CD4-positive, alpha-beta T cell treated with Interferon gamma for 1 hour (primary cell): ENCODE data around the gene ARAP1.
A peak's percentile ranks its signal among the peaks of the same experiment; 100 is the strongest.

Source experiments
- DNase-seq: peaks from one replicate; pipeline ENCODE4 v3.0.0-alpha.2; 2020

ARAP1 gene

GRCh38 chr11:72760539-72761405 is 8.6 kb upstream of the ARAP1 start:
- no peak for DNase-seq

- no peak for DNase-seq
Observed at GRCh38 chr11:72759468-72759985, 7.3 kb upstream of the ARAP1 start.

- peak; percentile 19 for DNase-seq
Observed at GRCh38 chr11:72758690-72759389, 6.6 kb upstream of the ARAP1 start.

- DNase-seq, result no peak
Observed at GRCh38 chr11:72758304-72758689, 6.1 kb upstream of the ARAP1 start.

- DNase-seq, result no peak
Observed at GRCh38 chr11:72755713-72756285, 3.6 kb upstream of the ARAP1 start.

- DNase-seq, result no peak
Observed at GRCh38 chr11:72754544-72755155, 2.4 kb upstream of the ARAP1 start.

- no peak for DNase-seq
Observed at GRCh38 chr11:72754149-72754543, 1.9 kb upstream of the ARAP1 start.

- DNase-seq, result no peak
Observed at GRCh38 chr11:72753341-72754148, 1.3 kb upstream of the ARAP1 start.

GRCh38 chr11:72751116-72752087 is 806 bp downstream of the ARAP1 start:
- DNase-seq, result no peak

- DNase-seq, result no peak
Observed at GRCh38 chr11:72750556-72751115, 1.6 kb downstream of the ARAP1 start.

- DNase-seq, result no peak
Observed at GRCh38 chr11:72750086-72750485, 2.1 kb downstream of the ARAP1 start.

GRCh38 chr11:72747289-72747855 is 4.8 kb downstream of the ARAP1 start:
- DNase-seq, result no peak

GRCh38 chr11:72746821-72747220 is 5.4 kb downstream of the ARAP1 start:
- no peak for DNase-seq

- no peak for DNase-seq
Observed at GRCh38 chr11:72745925-72746550, 6.2 kb downstream of the ARAP1 start.

GRCh38 chr11:72745511-72745910 is 6.7 kb downstream of the ARAP1 start:
- no peak for DNase-seq

GRCh38 chr11:72744474-72744873 is 7.7 kb downstream of the ARAP1 start:
- no peak for DNase-seq

- DNase-seq, result peak; percentile 76
Observed at GRCh38 chr11:72743321-72744221, 8.6 kb downstream of the ARAP1 start.

GRCh38 chr11:72742513-72743320 is 9.5 kb downstream of the ARAP1 start:
- DNase-seq, result no peak
